GM21723 (cell line): ENCODE results near the gene IGSF9.
A peak's percentile ranks its signal among the peaks of the same experiment; 100 is the strongest.

Experiments used
- ATAC-seq: cut with Tn5 transposase; IDR thresholded peaks from one replicate; pipeline ENCODE4 v1.9.1; 2021; ENCODE audit warnings: mild to moderate bottlenecking, moderate library complexity; ENCODE audit not compliant: unreplicated experiment

The IGSF9 gene

DNA sequence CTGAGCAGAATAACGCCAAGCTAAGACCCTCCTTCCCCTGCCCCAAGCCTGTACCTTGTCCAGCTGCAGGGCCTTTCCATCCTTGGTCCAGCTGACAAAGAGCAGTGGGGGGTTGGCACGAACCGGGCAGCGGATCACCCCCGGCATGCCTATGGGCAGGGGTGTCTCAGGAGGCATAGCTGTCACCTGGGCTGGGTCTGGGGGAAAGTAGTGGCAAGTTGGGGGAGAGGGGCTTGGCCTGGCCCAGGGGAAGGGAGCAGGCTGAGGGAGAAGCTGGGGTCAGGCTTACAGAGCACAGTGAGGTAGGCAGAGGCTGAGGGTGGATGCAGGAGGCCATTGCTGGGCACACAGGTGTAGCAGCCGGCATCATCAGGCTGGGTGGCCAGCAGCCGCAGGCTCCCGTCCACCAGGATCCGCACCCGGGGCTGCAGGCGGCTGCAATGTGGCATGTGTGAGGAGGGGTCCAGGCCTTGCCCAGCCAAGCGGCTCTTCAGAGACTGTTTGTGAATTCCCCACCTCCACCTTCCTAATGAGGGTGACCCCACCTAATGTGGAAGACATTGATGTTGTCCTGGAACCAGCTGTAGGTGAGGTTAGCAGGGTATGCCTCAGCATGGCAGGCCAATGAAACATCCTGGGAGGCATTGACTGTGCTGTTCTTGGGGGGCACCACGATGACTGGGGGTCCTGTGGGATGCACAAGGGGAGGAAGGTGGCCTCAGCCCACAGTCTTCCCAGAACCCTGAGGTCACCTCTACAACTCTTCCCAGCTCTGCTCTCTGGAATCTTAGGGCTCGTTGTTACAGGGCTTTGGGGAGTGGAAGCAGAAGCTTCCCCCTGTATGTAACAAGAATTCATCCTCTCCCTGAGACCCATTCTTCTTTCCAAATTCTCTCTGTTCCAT is 11.0 kb downstream of the IGSF9 start:
- no peak for ATAC-seq

GRCh38 chr1:159933347-159933746 is 12.1 kb downstream of the IGSF9 start:
- ATAC-seq, result no peak

DNA sequence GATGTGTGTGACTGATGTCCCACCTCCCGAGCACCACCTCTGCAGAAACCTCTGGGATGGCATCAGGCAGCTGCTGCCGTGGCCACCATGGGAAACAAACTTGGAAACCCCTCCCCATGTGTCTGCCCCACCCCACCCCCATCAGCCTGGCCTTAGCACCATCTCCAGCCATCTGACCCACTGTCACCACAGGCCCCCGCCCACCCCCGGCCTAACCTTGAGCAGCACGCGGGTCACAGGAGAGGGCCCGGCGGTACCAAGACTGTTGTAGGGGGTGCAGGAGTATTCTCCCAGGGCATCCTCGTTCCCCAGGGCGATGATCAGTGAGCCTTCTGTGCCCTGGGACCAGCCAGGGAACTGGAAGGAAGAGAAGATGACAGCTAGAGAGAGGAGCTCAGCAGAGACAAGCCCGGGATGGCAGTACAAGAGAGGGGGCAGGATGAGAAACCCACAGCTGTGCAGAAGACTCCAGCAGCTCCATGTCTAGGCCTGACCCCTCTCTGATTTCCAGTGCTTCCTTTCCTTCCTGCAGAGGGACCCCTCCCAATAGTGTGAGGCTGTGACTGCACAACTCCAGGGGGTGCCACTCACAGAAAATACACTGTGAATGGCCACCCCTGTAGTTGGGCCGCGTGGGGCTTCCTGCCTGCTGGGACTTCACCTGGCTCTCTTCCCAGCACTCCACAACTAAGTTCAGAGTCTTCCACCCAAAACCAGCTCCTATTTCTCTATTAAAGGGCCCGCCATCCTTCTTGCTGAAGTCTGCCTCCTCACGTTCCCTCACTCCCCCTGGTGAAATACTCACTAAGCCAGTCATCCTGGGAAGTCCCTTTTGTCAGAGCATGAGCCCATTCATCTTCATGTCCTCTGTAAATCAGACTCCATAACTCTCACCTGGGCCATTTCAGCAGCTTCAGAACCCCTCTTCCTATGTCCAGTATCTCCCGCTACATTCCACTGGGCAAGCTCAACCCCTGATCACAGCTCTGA is 12.8 kb downstream of the IGSF9 start:
- no peak for ATAC-seq

- no peak for ATAC-seq
These were observed 13.6 kb downstream of the IGSF9 start for GRCh38 chr1:159931795-159932173.

DNA sequence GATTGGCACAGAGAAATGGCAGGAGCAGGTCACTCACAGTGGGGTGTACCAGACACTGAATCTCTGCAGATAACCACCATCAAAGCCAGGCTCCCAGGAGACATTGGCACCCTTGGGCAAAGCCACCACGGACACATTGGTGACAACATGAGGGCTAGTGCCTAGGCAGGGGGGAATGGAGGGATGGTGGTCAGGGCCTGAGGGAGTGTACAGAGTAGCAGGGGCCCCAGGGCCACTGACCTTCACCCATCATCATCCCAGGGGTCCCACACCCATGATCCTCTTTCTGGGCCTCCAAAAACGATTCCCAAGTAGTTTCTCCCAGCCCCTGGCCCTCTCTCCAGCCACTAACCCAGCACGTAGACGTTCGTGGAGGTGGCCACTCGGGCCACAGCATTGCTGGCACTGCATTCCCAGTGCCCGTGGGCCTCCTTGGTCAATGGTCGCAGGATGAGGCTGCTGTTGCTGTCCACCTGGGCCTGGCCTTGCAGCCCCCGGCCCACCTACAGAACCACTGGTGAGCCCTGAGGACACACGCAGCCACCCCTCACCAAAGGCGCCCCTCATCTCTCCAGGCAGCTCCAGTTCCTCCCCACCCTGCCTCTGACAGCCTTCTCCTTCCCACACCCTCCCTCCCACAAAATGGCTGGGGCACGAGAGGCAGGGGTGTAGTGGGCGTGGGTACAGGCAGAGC is 14.2 kb downstream of the IGSF9 start:
- no peak for ATAC-seq

GRCh38 chr1:159930634-159931033 is 14.8 kb downstream of the IGSF9 start:
- ATAC-seq, result no peak

- no peak for ATAC-seq
These were observed 15.2 kb downstream of the IGSF9 start for GRCh38 chr1:159930216-159930615.

GRCh38 chr1:159929155-159930051 is 16.0 kb downstream of the IGSF9 start:
- no peak for ATAC-seq

DNA sequence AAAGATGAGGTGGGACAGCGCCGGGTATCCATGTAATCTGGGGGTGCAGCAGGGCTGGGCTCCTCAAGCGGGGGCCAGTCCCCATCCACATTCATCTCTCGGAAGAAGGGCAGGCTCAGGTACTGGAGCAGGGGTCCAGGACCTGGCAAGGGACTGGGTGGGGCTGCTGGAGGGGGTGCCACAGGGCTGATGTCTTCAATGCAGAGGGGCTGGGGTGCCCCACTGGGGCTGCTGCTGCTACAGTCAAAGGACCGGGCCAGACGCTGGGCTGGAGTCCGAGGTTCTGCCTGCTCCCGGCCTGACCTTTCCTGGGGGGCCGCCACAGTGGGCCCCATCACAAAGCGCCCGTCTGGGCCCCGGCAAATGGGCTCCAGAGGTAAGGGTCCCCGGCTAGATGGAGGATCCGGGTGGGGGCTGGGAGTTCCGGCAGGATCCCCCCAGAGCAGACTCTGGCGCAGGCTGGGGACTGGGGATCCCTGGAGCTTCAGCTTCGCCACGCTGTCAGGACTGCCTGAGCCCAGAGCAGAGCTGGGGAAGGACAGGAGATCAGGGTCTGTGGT is 16.8 kb downstream of the IGSF9 start:
- ATAC-seq, result no peak

- no peak for ATAC-seq
These were observed 17.5 kb downstream of the IGSF9 start for GRCh38 chr1:159927849-159928431.

- ATAC-seq, result no peak
These were observed 18.1 kb downstream of the IGSF9 start for GRCh38 chr1:159927211-159927848.

DNA sequence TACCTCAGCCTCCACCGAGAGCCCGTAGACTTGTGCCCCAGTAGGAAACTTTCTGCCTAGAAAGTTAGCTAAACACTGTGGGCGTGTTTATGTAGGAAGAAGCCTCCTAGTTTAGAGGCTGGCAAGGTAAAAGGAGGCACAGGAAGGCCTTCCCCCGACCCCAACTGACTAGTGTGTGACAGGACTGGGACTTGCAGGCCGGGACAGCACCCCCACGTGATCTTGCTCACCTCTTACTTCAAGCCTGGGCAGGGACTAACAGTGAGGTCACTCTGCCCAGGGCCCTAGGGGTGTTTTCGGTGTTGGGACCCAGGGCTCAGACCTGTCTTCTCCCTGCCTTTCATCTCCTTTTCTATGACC is 19.7 kb downstream of the IGSF9 start:
- peak; percentile 2 for ATAC-seq

DNA sequence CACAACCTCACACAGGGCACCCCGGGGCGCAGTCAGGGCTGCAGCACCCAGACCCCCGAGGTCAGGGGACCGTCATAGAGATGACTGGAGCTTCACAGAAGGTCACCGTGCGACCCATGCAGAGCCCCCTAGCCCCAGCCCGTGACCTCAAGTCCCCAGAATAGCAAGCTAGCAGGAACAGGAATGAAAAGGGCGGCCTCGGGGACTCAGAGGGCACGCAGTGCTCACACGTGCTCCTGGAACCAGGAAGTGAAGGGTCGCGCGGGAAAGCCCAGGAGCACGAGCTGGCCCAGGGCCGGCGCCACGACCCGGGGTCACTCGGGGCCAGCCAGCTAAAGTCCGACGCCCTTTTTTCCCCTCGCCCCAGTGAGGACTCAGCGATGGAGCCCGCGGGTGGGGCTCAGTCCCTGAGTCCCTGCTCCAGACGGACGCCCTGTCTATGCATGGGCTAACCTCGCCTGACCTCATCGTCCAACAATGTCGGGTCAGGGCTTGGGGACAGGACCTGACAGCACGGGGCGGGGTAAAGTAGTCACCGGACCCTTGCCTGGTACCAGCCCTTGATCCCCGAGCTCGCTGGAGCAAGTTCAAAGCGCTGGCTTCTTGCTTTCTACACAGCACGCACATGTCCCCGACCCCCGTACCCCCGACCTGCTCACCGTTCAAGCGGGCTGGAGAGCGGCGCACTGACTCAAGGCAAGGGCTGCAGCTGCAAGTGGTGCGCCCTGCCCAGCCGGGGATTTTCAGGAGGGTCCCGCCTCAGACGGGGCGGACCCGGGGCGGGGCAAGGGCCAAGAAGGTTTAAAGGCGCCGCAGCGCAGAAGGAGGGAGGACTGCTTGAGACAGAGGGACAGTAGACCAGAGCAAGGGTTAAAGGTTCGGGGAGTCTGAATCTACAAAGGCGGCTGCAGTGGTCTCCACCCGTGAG is 20.4 kb downstream of the IGSF9 start, which contains the start of gene TAGLN2:
TSS of gene TAGLN2 (minus strand) at position 717 of the 928 bp plus-strand sequence. CDS start 4,998 bp downstream, outside the sequence.
- ATAC-seq, result peak; percentile 59

GRCh38 chr1:159924025-159924790 is 21.2 kb downstream of the IGSF9 start:
- no peak for ATAC-seq

GRCh38 chr1:159923203-159924024 is 22.0 kb downstream of the IGSF9 start:
- ATAC-seq, result peak; percentile 41
